K562 (cell line): ENCODE measurements around the gene CD22. TPM values are rescaled to one million over a fixed set of nuclear protein-coding genes. Genes with fewer than 3 reads are reported as not detected.

Experiments
- ATF2 ChIP-seq: sonication (generic); formaldehyde crosslinking; IDR thresholded peaks from 2 replicates; pipeline ENCODE4 v1.8.1; 2022; ENCODE audit warnings: missing genetic modification reagents
- BMI1 ChIP-seq: fragments of 150-350 bp; IDR thresholded peaks from 2 replicates; pipeline ENCODE4 v1.6.1; 2014; ENCODE audit warnings: low read length
- C11orf30 ChIP-seq: fragments of 450-650 bp; IDR thresholded peaks from 2 replicates; pipeline ENCODE4 v1.6.1; 2016; ENCODE audit warnings: low read depth, mild to moderate bottlenecking
- CREB1 ChIP-seq, 2 experiments: sonication (generic) in 1 of 2; formaldehyde crosslinking in 1 of 2; IDR thresholded peaks; 2 replicates each; pipeline versions ENCODE4 v1.6.1 to v1.8.0; 2012 to 2022; ENCODE audit warnings: inconsistent platforms in 1 of 2, mild to moderate bottlenecking in 1 of 2, missing genetic modification reagents in 1 of 2, moderate library complexity in 1 of 2
- CREB5 ChIP-seq: fragments of 250-450 bp; sonication (Bioruptor Pico); IDR thresholded peaks from 2 replicates; pipeline ENCODE4 v1.5.0; 2020; ENCODE audit warnings: mild to moderate bottlenecking
- DEAF1 ChIP-seq: fragments of 450-650 bp; formaldehyde crosslinking; IDR thresholded peaks from 2 replicates; pipeline ENCODE4 v1.4.0; 2020; ENCODE audit warnings: mild to moderate bottlenecking, moderate library complexity
- HES1 ChIP-seq: fragments of 450-650 bp; IDR thresholded peaks from 2 replicates; pipeline ENCODE4 v1.6.1; 2016; ENCODE audit warnings: low read depth, mild to moderate bottlenecking, moderate library complexity
- L3MBTL2 ChIP-seq: fragments of 450-650 bp; IDR thresholded peaks from 2 replicates; pipeline ENCODE4 v1.6.1; 2016; ENCODE audit warnings: mild to moderate bottlenecking, moderate library complexity
- MCM5 ChIP-seq: fragments of 450-650 bp; IDR thresholded peaks from 2 replicates; pipeline ENCODE4 v1.6.1; 2016; ENCODE audit warnings: low read depth
- MLX ChIP-seq, 2 experiments: fragments of 450-650 bp in 1 of 2; sonication (generic) in 1 of 2; formaldehyde crosslinking; conservative IDR thresholded peaks; 2 replicates each; pipeline versions ENCODE4 v1.4.0 to v1.8.1; 2020 to 2022; ENCODE audit warnings: mild to moderate bottlenecking in 1 of 2, missing genetic modification reagents in 1 of 2
- PHF20 ChIP-seq: fragments of 450-650 bp; IDR thresholded peaks from 2 replicates; pipeline ENCODE4 v1.6.1; 2018; ENCODE audit not compliant: partially characterized antibody
- POLR3A ChIP-seq: IDR thresholded peaks from 2 replicates; pipeline ENCODE4 v1.6.1; 2011; ENCODE audit warnings: borderline replicate concordance, mild to moderate bottlenecking, moderate library complexity; ENCODE audit not compliant: insufficient read length, insufficient read depth; ENCODE audit errors: extremely low read depth
- SAP30 ChIP-seq: fragments of 200-600 bp; sonication (generic); IDR thresholded peaks from 2 replicates; pipeline ENCODE4 v1.6.1; 2012; ENCODE audit warnings: borderline replicate concordance, low read depth, mild to moderate bottlenecking, moderate library complexity, low read length, control low read depth, inconsistent platforms; ENCODE audit not compliant: insufficient read depth, poor library complexity, severe bottlenecking
- SMAD4 ChIP-seq: fragments of 250-450 bp; sonication (Bioruptor Pico); conservative IDR thresholded peaks from 2 replicates; pipeline ENCODE4 v1.8.0; 2021; ENCODE audit warnings: inconsistent platforms, mild to moderate bottlenecking, moderate library complexity
- ZBTB34 ChIP-seq: fragments of 250-450 bp; sonication (Bioruptor Pico); IDR thresholded peaks from 2 replicates; pipeline ENCODE4 v1.8.0; 2021; ENCODE audit warnings: mild to moderate bottlenecking, moderate library complexity
- ZNF280B ChIP-seq: fragments of 250-450 bp; sonication (Bioruptor Pico); IDR thresholded peaks from 2 replicates; pipeline ENCODE4 v1.5.1; 2021; ENCODE audit warnings: mild to moderate bottlenecking
- ZNF699 ChIP-seq: fragments of 250-450 bp; sonication (Bioruptor Pico); IDR thresholded peaks from 2 replicates; pipeline ENCODE4 v1.8.0; 2021; ENCODE audit warnings: mild to moderate bottlenecking, moderate library complexity; ENCODE audit not compliant: insufficient replicate concordance
- polyA plus RNA-seq, 8 experiments: library from polyadenylated mRNA; depleted of rRNA in 4 of 8; stranded (reverse) in 5 of 8; unstranded in 3 of 8; fragments of >200 nt; fragmentation: Nextera tagmentation in 2 of 8; fragmentation: Illumina TruSeq in 1 of 8; extraction: Ambion mirVana in 2 of 8; extraction: Trizol in 1 of 8; gene quantifications; 2 replicates each; pipeline versions ENCODE4 v1.2.1 to v1.2.3, GENCODE V29; 2011 to 2014; ENCODE audit warnings: inconsistent platforms in 1 of 8, missing spikeins in 1 of 8
- total RNA-seq, 7 experiments: library from RNA; depleted of rRNA in 6 of 7; stranded (reverse); fragments of >200 nt in 6 of 7; fragmentation: Illumina TruSeq in 2 of 7; extraction: Trizol in 2 of 7; gene quantifications; 2 replicates each; pipeline versions ENCODE4 v1.2.1 to v1.2.3, GENCODE V29; 2011 to 2021; ENCODE audit warnings: low replicate concordance in 1 of 7

Gene CD22
- total and polyA plus RNA-seq, 9 of the 15 experiments (the other 6 are each of a cell fraction or from before 2014, with no cell fraction given): 0.29 to 5.0 (median 3.5) TPM

GRCh38 chr19:35309481-35310279 lies 19.3 kb upstream of the CD22 start (continued):
- TF ChIP-seq MLX (CRISPR knock-in tag; conservative IDR thresholded peaks at IDR 0.05): no peak
- TF ChIP-seq SAP30: no peak
- TF ChIP-seq PHF20: no peak
- no peak for TF ChIP-seq C11orf30
- no peak for TF ChIP-seq ZNF699 (CRISPR knock-in tag)
- TF ChIP-seq ZNF280B (CRISPR knock-in tag): no peak
- TF ChIP-seq POLR3A: no peak
- no peak for TF ChIP-seq ATF2
- no peak; the same call in 1 of the 2 replicates for TF ChIP-seq CREB1 (IDR thresholded peaks at IDR 0.05)
- TF ChIP-seq CREB1 (CRISPR knock-in tag; IDR thresholded peaks at IDR 0.05): no peak
- no peak for TF ChIP-seq DEAF1 (CRISPR knock-in tag)
- peak; percentile 96 for TF ChIP-seq SMAD4 (CRISPR knock-in tag)
- no peak for TF ChIP-seq MCM5
- TF ChIP-seq ZBTB34: no peak
- peak; percentile 99 for TF ChIP-seq L3MBTL2
- TF ChIP-seq BMI1: no peak
- no peak for TF ChIP-seq HES1
- no peak for TF ChIP-seq CREB5
